T-helper 1 cell (primary cell): ENCODE results near the gene BTN1A1.
A peak's percentile ranks its signal among the peaks of the same experiment; 100 is the strongest.
"Not testable (repeated sequence)": the region's sequence is repeated elsewhere in the genome, so short reads cannot be mapped to it uniquely, and the experiment has no call there.

Source experiments
- DNase-seq, 5 donors: peaks; one replicate each; pipeline ENCODE4 v3.0.0-alpha.2; 2012 to 2020

Gene BTN1A1

GRCh38 chr6:26537846-26538571, 37.9 kb downstream of the BTN1A1 start, which contains the start of gene HMGN4:
TSS of gene HMGN4 (plus strand) at chr6:26538366. CDS start at chr6:26545207, 6,841 bp downstream.
- DNase-seq, result peak; percentile 60 to 93 (median 78)

- DNase-seq, result no peak
Observed at GRCh38 chr6:26538572-26538902, 38.4 kb downstream of the BTN1A1 start.

GRCh38 chr6:26539071-26539615, 39.0 kb downstream of the BTN1A1 start:
- DNase-seq, result no peak

- DNase-seq, result no peak
Observed at GRCh38 chr6:26541579-26541978, 41.5 kb downstream of the BTN1A1 start.

GRCh38 chr6:26543953-26544352, 43.9 kb downstream of the BTN1A1 start:
- DNase-seq, result no peak

- no peak for DNase-seq
Observed at GRCh38 chr6:26544473-26544872, 44.4 kb downstream of the BTN1A1 start.

- DNase-seq, result no peak
Observed at GRCh38 chr6:26545627-26546026, 45.5 kb downstream of the BTN1A1 start.

DNA sequence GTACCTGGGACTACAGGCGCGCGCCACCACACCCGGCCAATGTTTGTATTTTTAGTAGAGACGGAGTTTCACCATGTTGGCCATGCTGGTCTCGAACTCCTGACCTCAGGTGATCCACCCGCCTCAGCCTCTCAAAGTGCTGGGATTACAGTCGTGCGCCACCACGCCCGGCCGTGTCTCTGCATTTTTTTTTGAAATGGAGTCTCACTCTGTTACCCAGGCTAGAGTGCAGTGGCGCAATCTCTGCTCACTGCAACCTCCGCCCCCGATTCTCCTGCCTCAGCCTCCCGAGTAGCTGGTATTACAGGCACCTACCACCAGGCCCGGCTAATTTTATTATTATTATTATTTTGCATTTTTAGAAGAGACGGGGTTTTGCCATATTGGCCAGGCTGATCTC, 47.3 kb downstream of the BTN1A1 start:
- DNase-seq, result not testable (repeated sequence)

GRCh38 chr6:26550250-26550993, 50.3 kb downstream of the BTN1A1 start:
- DNase-seq, result peak in 3 of 5 donors; percentile 29 to 58 (median 50)

DNA sequence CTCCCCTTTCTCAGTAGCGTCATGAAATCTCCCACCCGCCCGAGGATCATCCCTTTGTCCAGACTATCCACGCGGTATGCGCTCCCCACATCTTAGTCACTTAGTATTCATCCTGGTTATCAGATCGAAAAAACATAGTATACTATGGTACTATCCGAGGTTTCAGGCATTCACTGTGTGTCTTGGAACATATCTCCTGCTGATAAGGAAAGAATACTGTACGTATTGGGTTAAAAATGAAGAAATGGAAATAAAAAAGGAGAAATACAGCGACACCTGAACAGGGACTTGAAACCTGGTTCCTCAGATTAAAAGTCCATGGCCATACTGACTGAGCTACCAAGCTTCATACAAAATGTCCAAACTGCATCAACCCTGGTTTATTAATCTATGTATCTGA, 52.1 kb downstream of the BTN1A1 start:
- no peak for DNase-seq

GRCh38 chr6:26552640-26553188, 52.6 kb downstream of the BTN1A1 start:
- no peak for DNase-seq

- peak; percentile 35 to 80 (median 56) for DNase-seq
Observed at GRCh38 chr6:26553264-26553634, 53.1 kb downstream of the BTN1A1 start.

GRCh38 chr6:26553635-26554446, 53.7 kb downstream of the BTN1A1 start:
- DNase-seq, result peak in 4 of 5 donors; percentile 52 to 83 (median 68)

- no peak for DNase-seq
Observed at GRCh38 chr6:26554447-26554696, 54.3 kb downstream of the BTN1A1 start.

GRCh38 chr6:26554697-26555504, 54.8 kb downstream of the BTN1A1 start:
- DNase-seq, result peak in 4 of 5 donors; percentile 42 to 70 (median 44)

DNA sequence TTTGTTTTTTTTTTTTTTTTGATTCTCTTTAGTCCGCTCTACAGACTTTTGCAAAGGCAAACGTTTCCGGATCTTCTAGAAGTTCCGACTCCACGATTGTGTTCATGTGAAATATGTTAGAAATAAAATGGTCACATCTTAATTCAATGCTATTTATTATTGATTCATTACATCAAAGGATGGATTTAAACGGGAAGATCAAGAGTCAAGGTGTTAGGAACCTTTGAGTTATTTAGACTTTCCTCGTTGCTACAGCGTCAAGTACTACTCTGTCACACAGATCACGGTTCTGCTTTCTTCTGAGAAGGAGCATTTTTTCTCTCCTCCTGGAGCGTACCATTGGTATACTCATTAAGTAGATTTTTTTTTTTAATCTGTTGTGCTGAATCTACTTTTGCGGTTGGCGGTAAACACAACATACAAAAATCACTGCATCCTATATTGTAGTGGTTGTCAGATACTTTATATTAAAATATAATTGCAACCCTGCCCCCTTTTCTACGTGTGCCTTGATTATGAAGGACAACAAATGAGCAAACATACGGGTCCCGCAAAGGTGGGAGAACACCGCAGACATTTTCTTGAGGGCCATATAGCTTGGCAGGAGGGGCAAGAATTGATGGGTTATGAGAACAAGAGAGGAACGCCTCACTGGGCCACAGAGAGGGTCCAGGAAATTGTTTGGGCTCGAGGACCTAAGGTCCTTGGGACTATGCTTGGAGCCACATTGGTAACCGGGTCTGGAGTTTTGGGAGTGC, 55.6 kb downstream of the BTN1A1 start:
- DNase-seq, result no peak

GRCh38 chr6:26556263-26557070, 56.4 kb downstream of the BTN1A1 start:
- peak in 1 of 5 donors; percentile 39 for DNase-seq
